IPS DF 19.7 (cell line): Measurements from ENCODE around the gene IMPA2.
A peak's percentile ranks its signal among the peaks of the same experiment; 100 is the strongest.
"Not testable (repeated sequence)": the region's sequence is repeated elsewhere in the genome, so short reads cannot be mapped to it uniquely, and the experiment has no call there.

Experiments
- DNase-seq: peaks from one replicate; pipeline ENCODE4 v3.0.0-alpha.2; 2013; ENCODE audit warnings: low read depth, low spot score

IMPA2 gene

DNA sequence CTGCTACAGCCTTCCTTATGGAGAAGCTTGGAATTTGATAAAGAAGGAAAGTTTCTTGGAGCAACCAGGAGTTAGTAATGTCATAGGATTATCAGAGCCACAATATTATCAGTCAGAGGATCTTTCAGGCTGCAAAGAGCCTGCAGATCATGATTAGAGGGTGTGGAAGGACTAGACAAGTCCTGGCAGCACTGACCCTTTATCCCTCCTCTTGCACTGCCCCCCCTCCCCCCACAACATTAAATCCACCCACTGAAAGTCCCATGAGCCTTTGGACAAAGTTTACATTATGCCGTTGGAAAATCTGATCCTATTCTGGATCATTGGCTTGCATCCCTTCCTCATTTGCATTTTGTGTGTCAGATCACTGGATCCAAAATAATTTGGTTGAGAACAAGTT is 18.7 kb upstream of the IMPA2 start:
- DNase-seq, result no peak

DNA sequence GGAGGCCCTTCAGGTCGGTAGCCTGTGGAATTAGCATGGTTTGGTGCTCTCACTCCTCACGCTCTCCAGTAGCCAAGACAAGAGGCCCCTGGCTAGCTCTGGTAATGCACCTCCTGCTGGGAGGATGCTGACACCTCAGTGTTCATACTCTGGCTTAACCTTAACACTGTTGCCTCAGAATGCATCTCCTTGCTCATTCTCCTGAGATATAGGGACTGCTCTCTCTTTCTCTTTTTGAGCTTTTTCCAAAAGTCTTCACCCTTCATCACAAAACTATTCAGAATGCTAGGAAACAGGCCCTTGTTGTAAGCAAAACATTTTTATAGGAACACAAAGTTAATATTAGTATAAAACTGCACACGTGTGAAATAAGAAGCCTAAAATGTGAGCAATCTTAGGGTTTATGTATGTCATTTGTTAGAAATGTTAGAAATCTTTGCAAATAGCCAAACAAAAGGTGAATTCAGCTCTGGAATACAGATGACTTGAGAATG is 17.3 kb upstream of the IMPA2 start:
- DNase-seq, result no peak

DNA sequence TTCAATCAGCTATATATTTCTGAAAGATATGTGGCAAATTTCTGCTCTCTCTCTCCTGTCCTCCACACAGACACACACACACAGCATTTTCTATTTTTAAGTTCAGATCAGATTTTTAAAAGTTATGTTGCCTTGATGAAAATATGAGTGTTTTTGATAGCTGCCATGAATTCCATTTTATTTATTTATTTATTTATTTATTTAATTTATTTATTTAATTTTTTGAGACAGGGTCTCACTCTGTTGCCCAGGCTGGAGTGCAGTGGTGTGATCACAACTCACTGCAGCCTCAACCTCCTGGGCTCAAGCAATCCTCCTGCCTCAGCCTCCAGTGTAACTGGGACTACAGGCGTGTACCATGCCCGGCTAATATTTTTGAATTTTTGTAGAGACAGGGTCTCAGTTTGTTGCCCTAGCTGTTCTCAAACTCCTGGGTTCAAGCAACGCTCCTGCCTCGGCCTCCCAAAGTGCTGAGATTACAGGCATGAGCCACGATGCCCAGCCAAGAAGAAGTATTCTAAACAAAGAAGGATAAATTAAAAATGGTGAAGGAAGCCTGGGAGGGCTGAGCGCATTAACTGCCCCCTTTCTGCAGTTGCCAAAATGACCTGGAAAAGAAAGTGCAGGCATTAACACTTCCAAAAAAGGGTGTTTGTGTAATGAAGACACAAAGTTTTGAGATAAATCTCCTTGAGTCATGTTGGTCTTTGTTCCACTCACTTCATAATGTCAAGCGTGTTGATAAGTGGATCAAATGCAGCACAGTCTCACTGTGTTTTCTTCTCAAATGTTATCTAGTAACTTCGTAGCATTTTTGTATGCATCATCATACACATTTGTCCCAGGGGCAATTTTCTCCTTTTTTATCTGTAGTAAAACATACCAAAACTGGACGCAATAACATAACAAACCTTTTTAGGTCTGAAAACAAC is 11.1 kb upstream of the IMPA2 start:
- DNase-seq, result no peak

DNA sequence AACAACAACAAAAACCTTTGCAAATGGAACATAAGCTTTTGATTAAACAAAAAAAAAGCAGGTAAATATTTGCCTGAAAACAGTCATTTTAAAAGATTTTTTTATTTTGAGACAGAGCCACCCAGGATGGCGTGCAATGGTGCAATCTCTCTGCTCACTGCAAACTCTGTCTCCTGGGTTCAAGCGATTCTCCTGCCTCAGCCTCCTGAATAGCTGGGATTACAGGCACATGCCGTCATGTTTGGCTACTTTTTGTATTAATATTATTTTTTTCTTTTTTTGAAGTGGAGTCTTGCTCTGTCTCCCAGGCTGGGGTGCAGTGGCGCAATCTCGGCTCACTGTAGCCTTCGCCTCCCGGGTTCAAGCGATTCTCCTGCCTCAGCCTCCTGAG is 10.5 kb upstream of the IMPA2 start:
- DNase-seq, result not testable (repeated sequence)

DNA sequence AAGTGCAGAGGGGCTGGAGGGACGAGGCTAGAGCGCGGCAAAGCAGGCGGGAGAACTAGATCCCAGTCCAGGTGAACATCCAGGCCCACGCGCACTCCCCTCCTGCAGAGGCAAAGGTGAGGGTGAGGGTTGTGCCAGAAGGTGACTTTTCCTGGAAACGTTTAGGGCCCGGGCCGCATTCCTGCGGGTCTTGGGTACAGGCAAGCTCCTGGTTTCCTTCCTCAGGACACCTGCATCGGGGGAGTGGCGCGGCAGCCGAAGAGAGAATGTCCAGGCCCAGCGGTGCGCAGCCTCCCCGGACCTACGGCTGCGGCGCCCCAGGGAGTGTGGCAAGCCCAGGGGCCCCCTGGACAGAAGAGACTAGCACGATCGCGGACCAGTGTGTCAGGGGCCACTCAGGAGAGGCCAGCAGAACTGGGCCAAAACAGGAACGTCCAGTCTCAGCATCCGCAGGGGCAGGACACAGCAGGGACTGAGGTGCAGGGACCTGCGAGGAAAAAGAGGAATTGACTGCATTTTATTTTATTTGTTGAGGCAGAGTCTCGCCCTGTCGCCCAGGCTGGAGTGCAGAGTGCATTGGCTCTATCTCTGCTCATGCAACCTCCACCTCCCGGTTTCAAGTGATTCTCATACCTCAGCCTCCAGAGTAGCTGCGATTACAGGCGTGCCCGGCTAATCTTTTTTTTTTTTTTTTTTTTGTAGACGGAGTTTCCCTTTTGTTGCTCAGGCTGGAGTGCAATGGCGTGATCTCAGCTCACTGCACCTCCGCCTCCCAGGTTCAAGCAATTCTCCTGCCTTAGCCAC is 8.7 kb upstream of the IMPA2 start:
- no peak for DNase-seq

DNA sequence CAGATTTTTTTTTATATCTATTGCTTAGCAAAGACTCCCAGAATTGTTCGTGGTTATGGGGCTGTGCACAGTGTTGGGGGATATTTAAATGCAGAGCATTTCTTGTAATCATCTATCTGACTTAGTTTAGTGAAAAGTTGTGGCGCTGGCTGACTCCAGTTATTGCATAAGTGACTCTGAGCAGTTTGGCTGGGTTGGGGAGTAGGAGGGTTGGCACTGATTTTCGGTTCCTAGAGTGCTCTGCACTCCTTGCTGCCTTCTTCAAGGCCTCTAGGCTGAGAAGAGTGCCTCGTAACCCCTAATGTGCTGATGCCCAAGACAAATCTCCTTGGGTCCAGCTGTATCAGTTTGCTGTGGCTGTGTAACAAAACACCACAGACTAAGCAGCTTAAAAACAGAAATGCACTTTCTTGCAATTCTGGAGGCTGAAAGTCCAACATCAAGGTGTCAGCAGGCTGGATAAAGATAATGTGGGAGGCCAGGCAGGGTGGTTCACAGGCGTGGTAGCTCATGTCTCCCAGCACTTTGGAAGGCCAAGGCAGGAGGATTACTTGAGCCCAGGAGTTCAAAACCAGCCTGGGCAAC is 6.5 kb upstream of the IMPA2 start:
- DNase-seq, result no peak

DNA sequence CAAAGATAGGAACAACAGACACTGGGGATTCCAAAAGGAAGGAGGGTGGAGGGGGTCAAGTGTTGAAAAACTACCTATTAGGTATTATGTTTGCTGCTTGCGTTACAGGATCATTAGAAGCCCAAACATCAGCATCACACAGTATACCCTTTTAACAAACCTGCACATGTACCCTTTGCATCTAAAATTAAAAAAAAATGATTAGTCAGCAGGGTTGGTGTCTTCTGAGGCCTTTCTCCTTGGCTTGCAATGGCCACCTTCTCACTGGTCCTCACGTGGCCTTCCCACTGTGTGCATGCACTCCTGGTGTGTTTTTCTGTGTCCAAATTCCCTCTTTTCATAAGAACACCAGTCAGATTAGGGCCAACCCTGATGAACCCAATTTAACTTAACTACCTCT is 5.6 kb upstream of the IMPA2 start:
- DNase-seq, result no peak

DNA sequence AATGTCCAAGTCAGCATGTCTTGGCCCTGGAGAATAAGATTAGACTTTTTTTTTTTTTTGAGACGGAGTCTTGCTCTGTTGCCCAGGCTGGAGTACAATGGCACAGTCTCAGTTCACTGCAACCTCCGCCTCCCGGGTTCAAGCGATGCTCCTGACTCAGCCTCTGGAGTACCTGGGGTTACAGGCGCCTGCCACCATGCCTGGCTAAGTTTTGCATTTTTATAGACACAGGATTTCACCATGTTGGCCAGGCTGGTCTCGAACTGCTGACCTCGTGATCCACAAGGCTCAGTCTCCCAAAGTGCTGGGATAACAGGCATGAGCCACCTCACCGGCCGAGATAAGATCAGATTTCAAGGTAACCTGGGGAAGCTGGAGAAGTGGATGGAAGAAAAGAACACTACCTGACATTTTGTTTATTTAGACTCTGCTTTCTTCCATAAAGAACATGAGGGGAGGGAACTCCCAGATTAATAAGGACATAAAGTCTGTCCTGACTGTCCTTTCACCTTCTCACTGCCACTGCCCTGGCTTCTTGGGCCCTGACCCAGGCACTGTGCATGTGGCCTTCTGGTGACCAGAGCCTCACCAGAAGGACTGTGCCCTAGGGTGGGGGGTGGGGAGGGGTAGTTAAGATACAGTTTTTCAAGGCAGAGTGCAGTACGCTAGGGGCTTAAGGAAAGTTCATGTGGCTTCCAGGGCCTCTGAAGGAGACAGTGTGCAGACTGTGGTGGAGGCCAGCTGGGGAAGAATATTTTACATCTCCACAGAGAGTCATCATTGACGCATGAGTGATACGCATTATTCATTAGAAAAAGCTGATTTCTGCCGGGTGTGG is 4.8 kb upstream of the IMPA2 start:
- DNase-seq, result no peak

DNA sequence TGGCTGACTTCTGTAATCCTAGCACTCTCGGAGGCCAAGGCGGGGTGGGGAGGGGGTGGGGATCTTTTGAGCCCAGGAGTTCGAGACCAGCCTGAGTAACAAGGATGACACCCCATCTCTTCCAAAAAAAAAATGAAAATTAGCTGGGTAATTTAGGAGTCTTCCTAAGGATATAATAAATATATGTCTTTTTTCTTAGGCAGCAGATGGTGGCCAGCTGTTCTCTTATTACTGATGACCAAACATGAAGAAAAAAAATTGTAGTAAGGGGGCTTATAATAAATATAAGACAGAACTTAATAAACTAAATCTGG is 4.2 kb upstream of the IMPA2 start:
- no peak for DNase-seq

DNA sequence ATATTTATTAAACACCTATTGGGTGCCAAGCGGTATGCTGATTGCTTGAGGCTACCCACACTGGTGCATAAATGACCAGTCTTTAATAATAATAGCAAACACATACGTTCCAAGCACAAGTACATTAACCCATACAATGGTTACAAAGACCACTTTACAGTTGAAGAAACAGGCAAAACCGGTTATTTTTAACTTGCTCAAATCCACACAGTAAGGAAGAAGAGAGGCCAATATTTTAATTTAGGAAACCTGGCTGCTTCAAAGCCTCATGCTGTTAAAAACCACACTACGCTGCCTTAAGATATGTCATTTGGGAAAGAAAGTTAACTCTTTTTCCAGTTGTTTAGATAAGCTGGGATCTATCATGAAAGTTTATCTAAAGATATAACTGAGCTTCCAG is 2.4 kb upstream of the IMPA2 start:
- no peak for DNase-seq

DNA sequence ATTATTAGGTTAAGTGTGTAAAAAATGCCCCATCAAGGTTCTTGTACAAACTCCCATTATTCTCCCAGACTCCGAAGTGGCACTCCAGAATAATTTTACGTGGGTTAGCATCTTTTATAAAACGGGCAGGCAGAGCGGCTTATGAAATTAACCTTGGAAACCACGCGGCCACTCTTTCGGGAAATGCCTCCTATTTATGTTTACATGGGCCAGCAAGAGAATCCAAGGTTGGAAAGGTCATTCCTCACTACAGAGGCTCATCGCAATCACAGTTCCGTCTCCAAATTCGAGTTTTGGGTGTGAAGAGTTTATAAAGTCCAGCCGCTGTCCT is 1.2 kb upstream of the IMPA2 start:
- DNase-seq, result no peak

DNA sequence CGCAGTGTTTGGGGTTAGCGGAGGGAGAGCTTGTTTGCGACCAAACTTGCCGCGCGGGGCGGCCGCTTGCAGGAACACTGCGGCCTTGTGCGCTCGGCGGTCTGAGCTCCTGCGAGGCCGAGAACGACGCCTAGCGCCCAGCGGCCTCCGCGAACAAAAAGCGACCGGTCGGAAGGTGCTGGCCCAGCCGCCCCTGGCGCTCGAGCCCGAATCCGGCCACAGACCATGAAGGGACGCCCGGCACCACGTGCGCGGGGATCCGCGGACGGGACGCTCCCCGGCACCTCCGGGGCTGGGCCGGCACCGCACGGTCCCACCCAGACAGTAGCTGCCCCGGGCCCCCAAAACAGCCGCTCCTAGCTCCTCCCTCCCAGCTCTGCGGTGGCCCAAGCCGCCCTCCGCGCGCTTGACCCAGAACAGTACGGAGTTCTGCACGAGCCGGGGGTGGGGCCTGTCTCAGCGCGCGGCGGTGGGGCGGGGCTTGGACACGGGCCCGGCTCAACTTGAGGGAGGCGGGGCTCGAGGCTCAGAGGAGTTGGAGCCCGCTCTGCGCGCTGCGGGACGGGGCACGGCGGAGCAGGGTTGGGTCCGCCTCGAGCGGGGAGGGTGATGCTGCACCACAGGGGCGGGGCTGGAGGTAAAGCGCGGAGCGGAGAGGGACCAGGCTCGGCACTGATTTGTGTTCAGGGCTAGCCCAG is 664 bp upstream of the IMPA2 start:
- peak; percentile 90 for DNase-seq

DNA sequence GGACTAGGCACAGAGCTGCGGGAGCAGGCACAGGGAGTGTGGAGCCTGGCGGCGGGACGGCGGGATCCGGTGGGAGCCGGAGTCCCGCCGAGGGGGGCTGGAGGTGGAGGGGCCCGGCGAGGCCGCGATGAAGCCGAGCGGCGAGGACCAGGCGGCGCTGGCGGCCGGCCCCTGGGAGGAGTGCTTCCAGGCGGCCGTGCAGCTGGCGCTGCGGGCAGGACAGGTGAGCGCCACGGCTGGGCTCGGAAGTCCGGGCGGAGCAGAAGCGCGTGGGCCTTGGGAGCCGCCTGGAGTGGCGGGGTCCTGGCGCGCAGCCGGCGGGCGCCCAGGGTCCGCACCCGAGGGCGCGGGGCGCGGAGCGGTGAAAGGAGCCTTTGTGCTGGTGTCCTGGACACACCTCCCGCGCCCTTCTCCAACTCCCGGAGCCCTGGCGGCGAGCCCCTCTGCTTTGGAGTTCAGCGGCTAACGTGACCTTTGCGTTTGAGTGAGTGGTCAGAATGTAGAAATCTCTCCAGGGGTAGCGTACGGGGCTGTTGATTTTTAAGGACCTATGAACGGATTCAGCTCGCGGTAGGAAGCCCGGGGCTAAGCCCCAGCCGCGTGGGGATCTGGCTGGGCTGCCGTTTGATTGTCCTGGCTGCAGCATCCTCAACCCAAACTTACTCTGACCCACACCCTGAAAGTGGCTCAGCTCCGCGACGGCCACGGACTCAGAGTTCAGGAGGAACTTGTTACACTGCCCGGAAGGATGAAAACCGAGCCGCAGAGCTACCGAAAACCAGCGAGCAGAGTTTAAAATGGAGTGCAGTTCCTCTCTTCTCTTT is 448 bp downstream of the IMPA2 start:
- no peak for DNase-seq

DNA sequence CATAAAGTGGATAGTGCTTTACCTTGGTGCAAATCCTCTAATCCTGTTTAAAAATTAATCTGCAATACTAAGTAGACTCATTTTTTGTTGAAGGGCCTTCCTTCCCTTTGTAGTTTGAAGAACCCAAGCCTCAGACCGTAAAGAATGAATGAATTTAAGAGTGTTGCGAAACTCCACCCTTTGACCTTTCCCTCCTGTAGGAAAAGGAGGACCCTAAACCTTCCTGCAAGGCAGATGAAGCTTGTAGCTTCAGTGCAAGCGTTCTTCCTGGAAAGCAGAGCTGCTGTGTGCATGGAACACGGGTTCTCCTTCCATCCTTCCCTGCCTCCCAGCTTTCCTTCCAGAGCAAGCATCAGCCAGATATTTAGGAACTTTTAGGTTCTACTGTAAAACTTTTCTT is 1.7 kb downstream of the IMPA2 start:
- DNase-seq, result no peak

DNA sequence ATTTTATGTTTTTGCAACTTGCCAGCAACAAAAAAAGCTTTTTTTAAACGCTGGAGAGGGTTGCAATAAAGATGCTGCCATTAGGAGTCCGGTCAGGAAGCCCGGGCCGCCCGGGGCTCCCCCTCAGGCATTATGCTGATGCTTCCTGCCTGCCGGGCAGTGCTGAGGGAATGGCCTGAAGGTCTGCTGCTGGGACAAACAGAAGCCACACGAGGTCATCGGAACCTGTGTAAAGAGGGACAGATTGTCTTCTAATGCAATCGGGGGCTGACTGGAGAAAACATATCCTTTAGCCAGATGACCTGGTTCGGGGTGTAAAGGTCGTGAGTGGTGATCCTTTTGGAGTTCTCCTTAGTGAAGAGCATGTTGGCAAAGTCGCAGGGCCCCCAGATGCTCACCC is 2.3 kb downstream of the IMPA2 start:
- no peak for DNase-seq

DNA sequence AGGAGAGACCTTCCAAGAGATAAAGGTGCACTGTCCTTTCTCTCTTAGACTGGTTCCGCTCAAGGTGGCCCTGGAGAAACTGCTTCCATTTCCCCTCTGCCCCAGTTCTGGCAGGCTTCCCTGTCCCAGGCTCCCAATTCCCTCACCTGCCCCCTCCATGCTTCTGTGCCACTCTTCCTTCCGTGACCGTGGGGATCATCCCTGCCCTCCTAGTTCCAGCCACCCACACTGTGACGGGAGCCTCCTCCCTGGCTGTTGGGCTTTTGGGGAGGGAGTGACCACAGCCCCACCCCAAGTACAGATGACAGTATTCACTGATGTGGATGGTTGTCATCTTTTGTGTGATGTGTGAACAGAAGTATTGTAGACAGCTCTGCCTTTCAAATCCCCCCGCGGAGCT is 2.8 kb downstream of the IMPA2 start:
- no peak for DNase-seq

DNA sequence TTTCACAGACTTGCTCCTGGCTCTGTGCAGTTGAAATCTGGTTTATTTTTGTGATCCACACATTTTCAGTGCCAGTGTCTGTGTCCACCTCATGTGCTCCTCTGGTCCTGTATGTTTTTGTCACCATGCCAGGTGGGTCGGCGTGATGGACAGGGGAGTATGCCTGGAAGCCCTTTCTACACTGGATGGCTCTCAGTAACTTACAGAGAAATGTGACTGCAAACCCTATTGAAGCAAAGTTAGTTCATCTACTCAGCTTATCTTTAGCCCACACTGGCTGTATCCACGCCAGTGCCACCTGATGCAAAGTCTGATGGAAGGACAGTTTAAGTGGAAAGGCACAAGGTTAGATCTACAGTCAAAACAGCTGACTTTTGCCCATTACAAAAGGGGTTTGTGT is 4.3 kb downstream of the IMPA2 start:
- DNase-seq, result no peak

DNA sequence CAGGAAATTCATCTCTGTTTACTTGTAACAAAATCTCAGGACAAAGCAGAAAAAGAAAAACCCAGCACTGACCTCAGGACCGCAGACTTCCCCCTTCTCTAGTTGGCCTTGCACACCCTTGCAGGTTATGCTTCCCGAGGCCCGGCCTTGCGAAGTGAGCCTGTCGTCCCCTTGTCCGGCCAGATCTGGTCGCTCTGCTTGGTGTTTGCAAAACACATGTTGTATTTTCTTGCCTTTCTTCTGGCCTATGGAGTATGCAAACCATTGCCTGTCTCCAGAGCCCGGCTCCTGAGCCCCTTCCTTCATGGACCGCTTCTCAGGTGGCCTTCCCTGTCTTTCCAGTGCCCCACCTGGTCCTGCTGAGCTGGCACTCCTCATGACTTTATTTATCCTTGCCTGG is 4.8 kb downstream of the IMPA2 start:
- DNase-seq, result no peak

DNA sequence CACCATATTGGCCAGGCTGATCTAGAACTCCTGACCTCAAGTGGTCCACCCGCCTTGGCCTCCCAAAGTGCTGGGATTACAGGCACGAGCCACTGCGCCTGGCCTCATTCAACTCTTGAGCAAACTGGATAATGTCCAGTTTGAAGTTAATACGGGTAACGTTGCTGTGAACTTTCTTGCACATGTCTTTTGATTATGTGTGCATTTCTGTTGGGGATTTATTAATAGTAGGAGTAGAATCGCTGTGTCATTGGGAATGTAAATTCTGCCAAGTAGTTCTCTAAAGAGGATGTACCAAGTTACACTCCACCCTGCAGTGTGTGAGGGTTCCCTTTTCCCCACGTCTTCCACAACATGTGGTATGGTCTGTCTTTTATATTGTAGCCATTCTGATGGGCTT is 6.2 kb downstream of the IMPA2 start:
- no peak for DNase-seq

DNA sequence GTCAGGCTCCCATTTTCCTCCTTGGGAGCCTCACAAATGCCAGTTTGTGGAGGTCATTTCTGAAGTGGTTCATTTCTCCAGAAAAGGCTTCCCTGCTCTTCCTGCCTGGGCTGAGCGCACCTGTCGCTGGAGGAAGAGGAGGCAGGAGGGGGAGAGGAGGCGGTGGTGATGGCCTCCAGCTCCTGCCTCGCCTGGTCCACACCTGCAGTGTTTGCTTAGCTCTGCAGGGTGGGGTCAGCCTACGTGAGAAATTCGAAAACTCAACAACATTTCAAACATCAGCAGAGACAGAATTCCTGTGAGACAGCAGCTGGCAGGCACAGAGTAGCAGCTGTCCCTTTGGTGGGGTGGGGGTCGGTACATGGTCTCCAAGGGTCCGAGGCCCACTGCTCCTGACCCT is 7.9 kb downstream of the IMPA2 start:
- DNase-seq, result no peak
